DOHH2 (cell line): ENCODE measurements around the gene PAPSS2.
A peak's percentile ranks its signal among the peaks of the same experiment; 100 is the strongest.

ENCODE experiments used
- H3F3A ChIP-seq: fragments of 200-600 bp; sonication (generic), shearing (Covaris generic); 2 replicates; pipeline ENCODE4 v1.6.0; 2016; ENCODE audit warnings: antibody characterized with exemption, mild to moderate bottlenecking; ENCODE audit not compliant: control insufficient read depth, insufficient read depth
- H3K27ac ChIP-seq: fragments of 200-600 bp; sonication (generic); 2 replicates; pipeline ENCODE4 v1.5.1; 2014; ENCODE audit warnings: low read depth, mild to moderate bottlenecking, low read length, moderate library complexity
- H3K27me3 ChIP-seq: fragments of 200-600 bp; sonication (generic); 2 replicates; pipeline ENCODE4 v1.6.1; 2014; ENCODE audit warnings: mild to moderate bottlenecking, low read length, mixed read lengths; ENCODE audit not compliant: control insufficient read depth
- H3K36me3 ChIP-seq: fragments of 200-600 bp; sonication (generic); 2 replicates; pipeline ENCODE4 v1.6.1; 2014; ENCODE audit warnings: mild to moderate bottlenecking, low read length, moderate library complexity, mixed read lengths; ENCODE audit not compliant: control insufficient read depth
- H3K4me1 ChIP-seq: fragments of 200-600 bp; sonication (generic); 2 replicates; pipeline ENCODE4 v1.6.1; 2014; ENCODE audit warnings: mild to moderate bottlenecking, low read length, mixed read lengths; ENCODE audit not compliant: control insufficient read depth
- H3K4me2 ChIP-seq: fragments of 200-600 bp; sonication (generic); 2 replicates; pipeline ENCODE4 v1.6.0; 2014; ENCODE audit warnings: mild to moderate bottlenecking, low read length, moderate library complexity
- H3K4me3 ChIP-seq: fragments of 200-600 bp; sonication (generic); 2 replicates; pipeline ENCODE4 v1.5.1; 2014; ENCODE audit warnings: mild to moderate bottlenecking, low read length, mixed read lengths
- H3K79me2 ChIP-seq: fragments of 200-600 bp; sonication (generic); 2 replicates; pipeline ENCODE4 v1.6.1; 2014; ENCODE audit warnings: mild to moderate bottlenecking, low read length, mixed read lengths; ENCODE audit not compliant: control insufficient read depth
- H3K9me2 ChIP-seq: fragments of 200-600 bp; sonication (generic); replicated peaks from 2 replicates; pipeline ENCODE4 v1.6.1; 2014; ENCODE audit warnings: mild to moderate bottlenecking, low read length, mixed read lengths; ENCODE audit not compliant: control insufficient read depth
- H3K9me3 ChIP-seq: fragments of 200-600 bp; sonication (generic); 2 replicates; pipeline ENCODE4 v1.6.1; 2014; ENCODE audit warnings: antibody characterized with exemption, low read length, mixed read lengths; ENCODE audit not compliant: control insufficient read depth, insufficient read depth
- H4K20me1 ChIP-seq: fragments of 200-600 bp; sonication (generic); 2 replicates; pipeline ENCODE4 v1.6.0; 2014; ENCODE audit warnings: low read depth, mild to moderate bottlenecking, antibody characterized with exemption, low read length, moderate library complexity; ENCODE audit not compliant: control insufficient read depth, insufficient read depth
- CTCF ChIP-seq: fragments of 200-600 bp; sonication (generic); IDR thresholded peaks from one replicate; pipeline ENCODE4 v1.5.1; 2014; ENCODE audit warnings: antibody characterized with exemption, mild to moderate bottlenecking, low read depth, low read length; ENCODE audit not compliant: poor library complexity, severe bottlenecking
- EZH2phosphoT487 ChIP-seq: fragments of 200-600 bp; sonication (generic); IDR thresholded peaks from 2 replicates; pipeline ENCODE4 v1.6.1; 2017; ENCODE audit warnings: borderline replicate concordance, mild to moderate bottlenecking, antibody characterized with exemption, low read length, moderate library complexity, mixed read lengths

PAPSS2 gene

GRCh38 chr10:87656431-87657072, 3.1 kb upstream of the PAPSS2 start:
- H3K79me2 ChIP-seq: no peaks in the 10 kb centered on the region
- H3F3A ChIP-seq: no peaks in the 10 kb centered on the region
- no peaks in the 10 kb centered on the region for H3K36me3 ChIP-seq
- H3K27ac ChIP-seq: no peak overlapping the region
- H3K4me3 ChIP-seq: no peak overlapping the region
- no peak overlapping the region for H3K4me2 ChIP-seq
- H3K9me2 ChIP-seq: no peaks in the 10 kb centered on the region
- H3K27me3 ChIP-seq: peaks cover 20% of the 10 kb centered on the region
- peaks cover 5% of the 10 kb centered on the region; the same call in 1 of the 2 replicates for H3K4me1 ChIP-seq
- TF ChIP-seq CTCF: peak; percentile 85
- no peak for TF ChIP-seq EZH2phosphoT487
- H4K20me1 ChIP-seq: no peaks in the 10 kb centered on the region
- no peaks in the 10 kb centered on the region for H3K9me3 ChIP-seq

GRCh38 chr10:87657371-87657770, 2.3 kb upstream of the PAPSS2 start:
- no peak for TF ChIP-seq EZH2phosphoT487
- H3K4me1 ChIP-seq: peaks cover 5% of the 10 kb centered on the region; the same call in 1 of the 2 replicates
- no peaks in the 10 kb centered on the region for H3K36me3 ChIP-seq
- no peak overlapping the region for H3K27ac ChIP-seq
- no peaks in the 10 kb centered on the region for H4K20me1 ChIP-seq
- peaks cover 26% of the 10 kb centered on the region for H3K27me3 ChIP-seq
- H3K9me2 ChIP-seq: no peaks in the 10 kb centered on the region
- no peaks in the 10 kb centered on the region for H3K79me2 ChIP-seq
- H3K9me3 ChIP-seq: no peaks in the 10 kb centered on the region
- H3F3A ChIP-seq: no peaks in the 10 kb centered on the region
- no peak overlapping the region for H3K4me2 ChIP-seq
- H3K4me3 ChIP-seq: no peak overlapping the region

GRCh38 chr10:87658321-87658795, 1.3 kb upstream of the PAPSS2 start:
- no peaks in the 10 kb centered on the region for H3K9me2 ChIP-seq
- peaks cover 26% of the 10 kb centered on the region for H3K27me3 ChIP-seq
- H3K36me3 ChIP-seq: no peaks in the 10 kb centered on the region
- H3K27ac ChIP-seq: no peak overlapping the region
- H3K79me2 ChIP-seq: no peaks in the 10 kb centered on the region
- H3K4me3 ChIP-seq: no peak overlapping the region
- no peak for TF ChIP-seq EZH2phosphoT487
- TF ChIP-seq CTCF: no peak
- no peaks in the 10 kb centered on the region for H3K9me3 ChIP-seq
- H3K4me1 ChIP-seq: peaks cover 5% of the 10 kb centered on the region; the same call in 1 of the 2 replicates
- no peaks in the 10 kb centered on the region for H4K20me1 ChIP-seq
- no peak overlapping the region for H3K4me2 ChIP-seq
- H3F3A ChIP-seq: no peaks in the 10 kb centered on the region

- Histone ChIP-seq H3K9me3 (no peaks in the 10 kb centered on the region), H3K4me2 (no peak overlapping the region), H3K79me2 (no peaks in the 10 kb centered on the region), H3K27ac (no peak overlapping the region), H3K27me3 (peaks cover 26% of the 10 kb centered on the region), H3K4me1 (peaks cover 5% of the 10 kb centered on the region; the same call in 1 of the 2 replicates), H3K36me3 (no peaks in the 10 kb centered on the region), H3F3A (no peaks in the 10 kb centered on the region), H3K4me3 (no peak overlapping the region), H3K9me2 (no peaks in the 10 kb centered on the region), H4K20me1 (no peaks in the 10 kb centered on the region)
- TF ChIP-seq EZH2phosphoT487 (0 out of 2 replicates have a peak, but pooled peaks have one; percentile 10), CTCF (no peak)
Observed at GRCh38 chr10:87658858-87659555, 671 bp upstream of the PAPSS2 start.
